GM18520 (cell line): ENCODE data around the gene LYST.
"Not testable (repeated sequence)": the region's sequence is repeated elsewhere in the genome, so short reads cannot be mapped to it uniquely, and the experiment has no call there.

Source experiments
- ATAC-seq: cut with Tn5 transposase; IDR thresholded peaks from one replicate; pipeline ENCODE4 v1.9.1; 2021; ENCODE audit not compliant: unreplicated experiment

Gene LYST

DNA sequence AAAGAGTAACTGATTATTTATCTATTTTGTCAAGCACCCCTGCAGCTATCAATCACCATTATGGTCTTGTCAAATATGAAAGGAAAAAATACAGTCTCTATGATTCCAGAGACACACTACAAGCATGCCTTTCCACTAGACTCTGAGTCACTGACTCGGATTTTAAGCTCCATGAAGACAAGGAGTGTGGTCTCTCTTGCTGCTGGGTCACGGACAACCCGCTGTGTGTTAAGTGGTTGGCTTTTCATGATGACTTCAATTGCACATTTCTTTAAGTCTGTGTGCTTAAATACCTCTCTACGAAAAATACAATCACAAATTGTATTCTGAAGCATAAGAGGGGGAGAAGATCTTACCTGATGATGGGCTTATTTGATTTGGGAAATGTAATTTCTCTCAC is 203.1 kb downstream of the LYST start:
- ATAC-seq, result no peak

GRCh38 chr1:235661568-235661967 is 205.1 kb downstream of the LYST start:
- ATAC-seq, result no peak

GRCh38 chr1:235659186-235659771 is 207.4 kb downstream of the LYST start:
- ATAC-seq, result no peak

DNA sequence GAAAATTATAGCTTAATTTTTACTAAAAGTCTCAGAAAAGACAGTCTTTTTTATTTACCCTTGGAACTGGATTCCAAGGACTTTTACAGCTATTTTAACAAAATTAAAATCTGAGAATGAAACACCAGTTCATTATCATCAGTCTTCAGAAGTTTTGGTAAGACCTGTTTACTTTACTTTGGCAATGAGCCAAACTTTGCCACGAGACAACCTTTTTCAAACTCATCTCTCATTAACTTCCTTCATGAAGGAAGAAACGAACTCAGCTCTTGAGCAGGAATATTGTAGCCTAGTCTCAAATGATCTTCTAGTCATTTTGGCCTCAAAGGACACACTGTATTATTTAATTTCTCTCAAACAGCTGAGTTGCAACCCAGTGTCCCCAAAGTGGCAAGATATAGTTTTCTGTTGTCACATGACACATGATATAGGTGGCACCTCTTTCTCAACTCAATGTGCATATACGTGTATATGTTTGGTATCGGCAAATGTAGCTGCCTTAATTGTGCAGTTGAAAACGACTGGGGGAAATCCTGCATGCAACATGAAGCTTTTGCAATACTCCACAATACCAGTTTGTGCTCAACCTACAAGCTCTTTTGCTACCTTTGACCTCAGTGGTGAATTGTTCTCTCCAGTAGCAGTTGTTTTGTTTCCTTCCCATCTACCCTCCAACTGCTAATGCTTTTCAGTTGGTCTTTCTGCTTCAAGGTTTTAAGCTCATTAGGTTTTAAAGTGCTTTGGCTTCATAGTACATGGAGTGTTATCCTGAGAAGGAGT is 208.8 kb downstream of the LYST start:
- ATAC-seq, result no peak

DNA sequence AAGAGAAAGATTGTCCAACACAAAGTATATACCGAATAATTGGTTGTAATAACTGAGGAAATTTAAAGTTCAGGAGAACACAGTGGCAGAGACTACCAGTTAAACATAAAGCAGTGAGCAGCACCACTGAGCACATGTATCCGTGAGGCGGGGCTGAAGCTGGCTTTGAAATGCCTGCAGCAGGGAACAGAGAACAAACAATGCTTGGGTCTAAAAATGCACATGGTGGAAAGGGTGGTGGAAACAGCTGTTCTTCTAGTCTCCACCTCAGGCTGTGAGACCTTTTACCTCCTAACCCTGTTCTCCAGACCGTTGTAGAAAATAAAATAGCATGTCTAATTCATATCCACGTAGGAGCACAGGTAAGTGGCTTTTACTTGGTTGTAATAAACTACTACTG is 209.4 kb downstream of the LYST start:
- no peak for ATAC-seq

- no peak for ATAC-seq
Measured at GRCh38 chr1:235652364-235652763, 214.3 kb downstream of the LYST start.

DNA sequence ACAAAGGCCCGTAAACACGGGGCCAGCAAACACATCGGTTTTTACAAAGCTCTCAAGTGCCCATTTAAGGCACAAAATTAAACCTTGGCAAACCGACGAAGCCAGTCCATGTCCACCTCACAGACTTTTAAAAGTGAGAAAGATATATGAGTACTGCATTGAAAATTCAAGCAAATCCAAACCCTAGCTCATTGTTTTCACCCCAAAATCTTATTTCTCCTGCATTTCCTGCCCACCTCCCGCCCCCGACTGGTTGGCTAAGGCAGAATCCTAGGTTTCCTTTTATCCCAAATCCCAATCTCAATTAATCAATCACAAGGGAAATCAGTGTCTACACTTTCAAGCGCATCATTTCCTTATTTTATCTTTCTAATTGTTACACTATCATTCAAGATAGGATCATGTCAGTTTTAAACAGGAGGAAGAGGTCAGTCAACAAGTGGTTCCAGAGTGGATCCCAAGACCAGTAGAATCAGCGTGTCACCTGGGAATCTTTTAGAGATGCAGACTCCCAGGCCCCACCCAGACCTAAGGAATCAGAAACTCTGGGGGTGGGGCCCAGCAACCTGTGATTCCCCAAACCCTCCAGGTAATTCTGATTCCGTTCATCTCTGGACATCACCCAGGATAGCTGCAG is 215.4 kb downstream of the LYST start:
- no peak for ATAC-seq

GRCh38 chr1:235650341-235651169 is 216.2 kb downstream of the LYST start:
- ATAC-seq, result no peak

GRCh38 chr1:235649368-235650163 is 217.1 kb downstream of the LYST start, which contains the start of gene GNG4:
Gene GNG4, minus strand, starts transcription at chr1:235649784. Its CDS starts 65,946 bp downstream, at chr1:235583838.
- no peak for ATAC-seq

- ATAC-seq, result no peak
Measured at GRCh38 chr1:235648954-235649367, 217.7 kb downstream of the LYST start.

- ATAC-seq, result no peak
Measured at GRCh38 chr1:235648407-235648907, 218.2 kb downstream of the LYST start.

GRCh38 chr1:235647537-235647936 is 219.2 kb downstream of the LYST start:
- ATAC-seq, result not testable (repeated sequence)

DNA sequence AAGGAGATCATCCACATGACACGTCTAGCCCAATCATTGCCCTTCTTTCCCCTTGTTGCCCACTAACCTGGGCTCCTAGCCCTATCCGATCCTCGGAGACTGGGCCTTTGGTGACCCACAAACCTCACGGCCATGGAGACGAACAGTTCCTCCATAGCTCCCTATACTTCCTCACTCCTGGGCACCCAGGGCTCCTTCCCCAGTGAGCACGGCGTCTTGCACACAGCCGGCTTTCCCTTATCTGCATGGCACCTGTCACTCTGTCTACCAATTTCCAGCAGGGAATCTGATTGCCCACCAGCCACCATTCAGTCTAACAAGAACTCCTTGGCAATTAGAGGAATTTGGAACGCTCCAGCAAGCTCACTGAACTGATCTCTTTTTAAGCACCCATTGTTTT is 220.2 kb downstream of the LYST start:
- ATAC-seq, result no peak

GRCh38 chr1:235644693-235645305 is 221.9 kb downstream of the LYST start:
- no peak for ATAC-seq

DNA sequence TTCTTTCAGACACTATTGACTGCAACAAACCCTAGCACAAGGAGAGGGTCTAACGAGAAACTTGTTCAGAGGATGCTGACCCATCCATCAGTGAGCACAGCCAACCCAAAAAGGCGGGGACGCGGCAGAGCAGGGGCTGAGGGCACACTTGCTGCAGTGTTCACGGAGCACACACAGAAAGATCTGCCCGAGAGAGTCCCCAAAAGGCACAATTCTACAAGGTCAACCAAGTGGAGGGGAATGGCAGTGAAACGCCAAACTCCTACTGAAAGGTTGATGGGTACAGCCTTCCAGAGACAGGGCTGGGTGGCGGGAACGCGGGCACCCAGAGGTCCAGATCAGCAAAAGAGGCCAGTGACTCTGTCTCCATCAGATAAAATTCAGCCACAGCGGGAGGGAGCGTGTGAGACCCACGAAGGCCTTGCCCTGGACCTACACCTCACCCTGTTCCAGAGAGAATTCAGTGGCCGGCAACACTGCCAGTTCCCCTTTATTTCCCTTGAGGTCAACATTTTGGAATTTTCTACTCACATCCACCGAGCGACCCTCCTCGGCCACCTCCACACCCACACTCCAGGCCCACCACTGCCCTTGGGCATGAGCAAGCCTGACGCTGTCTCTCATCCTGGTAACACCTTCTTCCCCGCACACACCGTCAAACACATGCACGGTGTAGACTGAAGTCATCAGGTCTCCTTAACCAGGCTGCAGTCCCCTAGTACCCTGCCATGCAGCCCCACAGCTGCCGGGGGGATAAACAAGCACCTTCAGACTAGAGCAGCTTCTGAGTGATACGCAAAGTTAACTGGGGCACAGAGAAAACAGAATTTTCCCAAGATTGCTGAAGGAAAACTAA is 222.6 kb downstream of the LYST start:
- ATAC-seq, result no peak

GRCh38 chr1:235642943-235643371 is 223.7 kb downstream of the LYST start:
- ATAC-seq, result no peak

DNA sequence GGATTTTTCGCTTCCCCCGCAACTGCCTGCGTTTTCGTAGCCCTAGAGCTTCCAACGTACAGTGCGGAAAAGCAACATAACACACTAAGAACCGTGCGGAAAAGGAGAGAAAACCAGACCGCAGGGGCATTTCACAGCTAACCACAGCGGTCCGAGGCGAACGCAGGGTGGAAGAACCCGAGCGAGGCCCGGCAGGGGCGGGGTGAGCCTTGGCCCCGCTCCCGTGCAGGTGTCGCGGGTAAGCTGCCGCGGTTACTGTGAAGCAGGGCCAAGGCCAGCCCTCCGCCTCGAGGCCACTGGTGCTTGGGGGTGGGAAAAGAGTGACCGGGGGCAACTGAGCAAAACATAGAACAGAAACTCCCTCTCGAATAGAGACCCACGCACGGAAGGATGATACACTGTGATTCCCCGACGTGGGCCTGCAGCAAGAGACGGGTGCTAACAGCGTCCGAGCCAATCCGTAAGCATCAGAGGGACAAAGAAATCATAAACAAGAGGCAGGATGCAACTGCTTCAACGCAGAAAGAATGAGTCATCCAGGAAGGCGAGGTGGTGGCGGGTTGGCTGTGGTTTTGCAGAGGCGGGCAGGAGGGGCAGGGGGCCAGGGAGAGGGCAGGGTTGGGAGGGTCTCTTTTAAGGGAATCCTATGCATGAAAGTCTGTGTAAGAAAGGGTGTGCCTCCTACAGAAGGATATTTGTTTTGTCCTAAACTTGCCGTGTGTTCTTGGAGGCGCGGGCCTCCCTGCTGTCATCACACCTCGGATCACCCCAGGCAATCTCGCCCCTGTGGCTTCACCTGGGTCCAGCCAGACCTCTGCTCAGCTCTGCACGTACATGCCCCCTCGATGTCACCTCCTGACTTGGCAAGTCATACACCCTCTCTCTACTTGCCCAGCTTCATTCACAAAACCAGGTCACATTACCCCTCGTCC is 224.4 kb downstream of the LYST start:
- ATAC-seq, result no peak

GRCh38 chr1:235640580-235640979 is 226.1 kb downstream of the LYST start:
- ATAC-seq, result no peak
